HepG2 (cell line): ENCODE data around the gene INHBE. TPM values are rescaled to one million over a fixed set of nuclear protein-coding genes. Genes with fewer than 3 reads are reported as not detected.

Experiments
- ATAC-seq: fragments of 200-7000 bp; cut with Tn5 transposase; 3 replicates; pipeline ENCODE4 v1.9.1; 2020; ENCODE audit warnings: mild to moderate bottlenecking, moderate library complexity
- BruUV-seq: library from RNA; stranded (reverse); fragments of 400-500 nt; replicated peaks from 2 replicates; lab custom pipeline; 2021; lab: Mats Ljungman, UMichigan
- CTCF ChIA-PET: fragments of 300-600 bp; formaldehyde crosslinking; extraction: SDS; loops from one replicate; lab custom pipeline; 2021; ENCODE audit warnings: low total read pairs, inconsistent platforms, low intra/inter-chr PET ratio; lab: Yijun Ruan, JAX
- POLR2A ChIA-PET: fragments of 350-600 bp; sonication (Branson Sonifier 250); formaldehyde crosslinking; loops from one replicate; lab custom pipeline; 2020; ENCODE audit warnings: antibody characterized with exemption, inconsistent platforms; lab: Yijun Ruan, JAX
- DNase-seq: peaks from one replicate; pipeline ENCODE4 v3.0.0-alpha.2; 2015; ENCODE audit warnings: low spot score
- FAIRE-seq: peaks from 3 replicates; lab custom pipeline; 2011; peaks lifted over from hg19 to GRCh38; lab: Jason Lieb, UNC
- H2AFZ ChIP-seq: one replicate; pipeline ENCODE4 v1.6.1; 2011; ENCODE audit warnings: low read length, inconsistent platforms
- H3K27ac ChIP-seq: fragments of 300-600 bp; 3 replicates; pipeline ENCODE4 v1.8.0; 2011; ENCODE audit warnings: mixed run types, mild to moderate bottlenecking, mixed read lengths, low read length, inconsistent platforms; ENCODE audit not compliant: insufficient read depth; ENCODE audit errors: extremely low read length
- H3K27me3 ChIP-seq, 2 experiments: fragments of 200-600 bp in 1 of 2; 2 replicates in 1 of 2; 3 replicates in 1 of 2; pipeline versions ENCODE4 v1.6.0 to v1.8.0; 2011; ENCODE audit warnings: low read length in 2 of 2, mild to moderate bottlenecking in 2 of 2, moderate library complexity in 2 of 2, inconsistent platforms in 1 of 2; ENCODE audit not compliant: insufficient read depth in 2 of 2, control insufficient read depth in 1 of 2
- H3K36me3 ChIP-seq, 2 experiments: fragments of 200-600 bp in 1 of 2; replicated peaks in 1 of 2; 2 replicates in 1 of 2; 3 replicates in 1 of 2; pipeline versions ENCODE4 v1.5.1 to v1.8.0; 2011; ENCODE audit warnings: low read length in 2 of 2, inconsistent platforms in 1 of 2; ENCODE audit not compliant: insufficient read depth in 2 of 2, control insufficient read depth in 1 of 2
- H3K4me1 ChIP-seq: 2 replicates; pipeline ENCODE4 v1.5.1; 2012; ENCODE audit warnings: low read length, inconsistent platforms; ENCODE audit not compliant: insufficient read depth
- H3K4me2 ChIP-seq: 2 replicates; pipeline ENCODE4 v1.6.0; 2011; ENCODE audit warnings: low read depth, low read length, inconsistent platforms
- H3K4me3 ChIP-seq, 3 experiments: fragments of 200-600 bp in 1 of 3; sonication (generic), shearing (Covaris generic) in 1 of 3; replicated peaks in 1 of 3; 2 replicates each; pipeline ENCODE4 v1.5.1; 2011 to 2016; ENCODE audit warnings: low read length in 3 of 3, inconsistent platforms in 2 of 3, low read depth in 2 of 3, mild to moderate bottlenecking in 2 of 3, control low read depth in 1 of 3, mixed read lengths in 1 of 3; ENCODE audit not compliant: insufficient read depth in 1 of 3
- H3K79me2 ChIP-seq: one replicate; pipeline ENCODE4 v1.6.1; 2011; ENCODE audit warnings: low read length, inconsistent platforms; ENCODE audit not compliant: insufficient read depth
- H3K9ac ChIP-seq: 2 replicates; pipeline ENCODE4 v1.6.0; 2011; ENCODE audit warnings: mild to moderate bottlenecking, low read depth, low read length, inconsistent platforms; ENCODE audit not compliant: insufficient read depth
- H3K9me3 ChIP-seq: 2 replicates; pipeline ENCODE4 v1.5.1; 2012; ENCODE audit warnings: mild to moderate bottlenecking, low read length
- H4K20me1 ChIP-seq: 2 replicates; pipeline ENCODE4 v1.6.0; 2011; ENCODE audit warnings: inconsistent platforms, mild to moderate bottlenecking, low read length, moderate library complexity; ENCODE audit not compliant: insufficient read depth
- FOXM1 ChIP-seq: sonication (generic); formaldehyde crosslinking; IDR thresholded peaks from 2 replicates; pipeline ENCODE4 v1.5.0; 2020; ENCODE audit warnings: missing genetic modification reagents
- KMT2A ChIP-seq: sonication (generic); formaldehyde crosslinking; IDR thresholded peaks from 2 replicates; pipeline ENCODE4 v1.4.0; 2020; ENCODE audit warnings: missing genetic modification reagents
- NFAT5 ChIP-seq: sonication (generic); formaldehyde crosslinking; IDR thresholded peaks from 2 replicates; pipeline ENCODE4 v1.4.0; 2020; ENCODE audit warnings: missing genetic modification reagents
- PLRG1 ChIP-seq: fragments of 450-650 bp; conservative IDR thresholded peaks from 2 replicates; pipeline ENCODE4 v1.6.1; 2016
- RXRB ChIP-seq: IDR thresholded peaks from 2 replicates; pipeline ENCODE4 v1.6.1; 2016; ENCODE audit warnings: borderline replicate concordance, missing genetic modification reagents, missing compliant biosample characterization
- TSC22D2 ChIP-seq: sonication (generic); formaldehyde crosslinking; IDR thresholded peaks from 2 replicates; pipeline ENCODE4 v1.5.1; 2020; ENCODE audit warnings: missing genetic modification reagents, mild to moderate bottlenecking, borderline replicate concordance
- ZBTB14 ChIP-seq: sonication (generic); formaldehyde crosslinking; IDR thresholded peaks from 2 replicates; pipeline ENCODE4 v1.4.0; 2020; ENCODE audit warnings: missing genetic modification reagents
- ZFYVE20 ChIP-seq: sonication (generic); formaldehyde crosslinking; IDR thresholded peaks from 2 replicates; pipeline ENCODE4 v1.8.0; 2023; ENCODE audit warnings: low read depth, mild to moderate bottlenecking, moderate library complexity, missing genetic modification reagents, borderline replicate concordance
- ZNF564 ChIP-seq: sonication (generic); formaldehyde crosslinking; IDR thresholded peaks from 2 replicates; pipeline ENCODE4 v1.8.1; 2023; ENCODE audit warnings: mild to moderate bottlenecking, missing genetic modification reagents
- WGBS: methylation state at CpG from one replicate; pipeline ENCODE4 v1.1.6; 2017; ENCODE audit warnings: low lambda C conversion rate; 5-methylcytosine and 5-hydroxymethylcytosine counted together
- in situ Hi-C: cut with HindIII; loops from 2 replicates; pipeline ENCODE4 v1.10.0; 2017; ENCODE audit warnings: low pct_unique_long_range_greater_than_20kb; ENCODE audit not compliant: extremely low pct_ligation_motif_present
- intact Hi-C: fragments of 100-400 bp; cut with micrococcal nuclease; formaldehyde crosslinking; loops from one replicate; pipeline ENCODE4 v1.10.0; 2022; ENCODE audit not compliant: unreplicated experiment
- polyA plus RNA-seq, 8 experiments: library from polyadenylated mRNA; depleted of rRNA in 3 of 8; stranded (reverse) in 7 of 8; unstranded in 1 of 8; fragments of >200 nt; fragmentation: Illumina TruSeq in 4 of 8; extraction: Trizol in 4 of 8; gene quantifications; 2 replicates each; pipeline versions ENCODE4 v1.2.1 to v1.2.3, GENCODE V29; 2011 to 2016; ENCODE audit warnings: low read depth in 4 of 8, missing spikeins in 1 of 8, mixed read lengths in 1 of 8; ENCODE audit not compliant: insufficient read depth in 1 of 8
- total RNA-seq, 5 experiments: library from RNA; depleted of rRNA; stranded (reverse); fragments of >200 nt; fragmentation: Illumina TruSeq; extraction: Trizol; gene quantifications; 2 replicates each; pipeline ENCODE4 v1.2.3, GENCODE V29; 2016; ENCODE audit warnings: low read depth in 1 of 5

INHBE gene
- total and polyA plus RNA-seq, 2 of the 13 experiments (the other 11 are each of a cell fraction or from before 2014, with no cell fraction given): 17.0 to 32.0 TPM

- FAIRE-seq: no peak
- no peak overlapping the region for H3K4me3 ChIP-seq
- no peak overlapping the region for H3K4me2 ChIP-seq
- no peak overlapping the region for H3K27ac ChIP-seq
- H4K20me1 ChIP-seq: no peaks in the 10 kb centered on the region
- BruUV-seq: no TSS peak
- no peaks in the 10 kb centered on the region for H3K79me2 ChIP-seq
- H3K4me1 ChIP-seq: peaks cover 42% of the 10 kb centered on the region
- H3K9ac ChIP-seq: no peak overlapping the region
- POLR2A ChIA-PET: no interaction called here
- 98% methylated on average over 2 of the region's 2 CpGs for WGBS
- ATAC-seq: no peak
- H3K36me3 ChIP-seq: no peaks in the 10 kb centered on the region
- TF ChIP-seq ZNF564 (CRISPR knock-in tag): peak; percentile 73; the same call in 1 of the 2 replicates
- no peak for TF ChIP-seq NFAT5
- no peak for TF ChIP-seq FOXM1 (CRISPR knock-in tag)
- no peaks in the 10 kb centered on the region for H3K27me3 ChIP-seq
- intact Hi-C loops: no loop called here
- no peaks in the 10 kb centered on the region for H3K9me3 ChIP-seq
- DNase-seq: no peak
- H2AFZ ChIP-seq: no peak overlapping the region
- CTCF ChIA-PET: no interaction called here
- in situ Hi-C loops: no loop called here
Measured at GRCh38 chr12:57448669-57449068, 6.4 kb upstream of the INHBE start.

- Histone ChIP-seq H2AFZ (no peak overlapping the region), H3K27me3 (no peaks in the 10 kb centered on the region), H3K4me3 (no peak overlapping the region), H3K9ac (no peak overlapping the region), H4K20me1 (no peaks in the 10 kb centered on the region), H3K79me2 (no peaks in the 10 kb centered on the region), H3K4me1 (peaks cover 49% of the 10 kb centered on the region), H3K4me2 (no peak overlapping the region), H3K9me3 (no peaks in the 10 kb centered on the region), H3K27ac (no peak overlapping the region), H3K36me3 (no peaks in the 10 kb centered on the region)
- no TSS peak for BruUV-seq
- ATAC-seq (no peak), DNase-seq (no peak), FAIRE-seq (no peak)
- CTCF ChIA-PET: no interaction called here
- 98% methylated on average over 7 of the region's 7 CpGs for WGBS
- in situ Hi-C loops: no loop called here
- intact Hi-C loops: no loop called here
- POLR2A ChIA-PET: no interaction called here
- TF ChIP-seq ZBTB14 (CRISPR knock-in tag) (no peak), TSC22D2 (CRISPR knock-in tag) (no peak), RXRB (CRISPR knock-in tag) (no peak), PLRG1 (no peak), ZFYVE20 (CRISPR knock-in tag) (no peak), KMT2A (CRISPR knock-in tag) (no peak)
Measured at GRCh38 chr12:57449375-57449774, 5.7 kb upstream of the INHBE start.
